Measurements from ENCODE around the gene MED9. TPM values are rescaled to one million over a fixed set of nuclear protein-coding genes. Genes with fewer than 3 reads are reported as not detected.

Gene MED9
- 7.0 and 13.2 TPM in 2 replicates for total RNA-seq

GRCh38 chr17:17476865-17477467, at the start of gene MED9:
Gene MED9, plus strand, starts transcription at chr17:17477000. Its CDS starts 42 bp downstream, at chr17:17477042.

GRCh38 chr17:17496189-17497064, 19.6 kb downstream of the MED9 start, which contains the start of gene RASD1:
Gene RASD1, minus strand, starts transcription at chr17:17496395. Its CDS starts 214 bp downstream, at chr17:17496181.

Other genes with a start within 250 kb of the MED9 start
- gene FLCN, start 239.8 kb upstream of the MED9 start, total RNA-seq: 36.0 and 52.5 TPM in 2 replicates
- 74.0 and 83.3 TPM in 2 replicates for gene COPS3, start 195.8 kb upstream of the MED9 start, total RNA-seq
- 1.5 and 7.5 TPM in 2 replicates for gene NT5M, start 173.6 kb upstream of the MED9 start, total RNA-seq
- gene RASD1, start 19.4 kb downstream of the MED9 start, total RNA-seq: 3.6 TPM in 1 of 2 replicates, not detected in the other
- 39.5 and 41.1 TPM in 2 replicates for gene PEMT, start 114.7 kb downstream of the MED9 start, total RNA-seq
- 11.1 and 19.6 TPM in 2 replicates for gene RAI1, start 204.5 kb downstream of the MED9 start, total RNA-seq

Measured in tracheal epithelial cell (primary cell).